DND-41 (cell line): ENCODE results near the gene SELL.

Experiments used
- CTCF ChIP-seq: IDR thresholded peaks from 2 replicates; pipeline ENCODE4 v1.5.1; 2012; ENCODE audit warnings: borderline replicate concordance, low read length, moderate library complexity, mild to moderate bottlenecking; ENCODE audit not compliant: poor library complexity, severe bottlenecking; ENCODE audit errors: extremely low read depth
- EZH2 ChIP-seq: IDR thresholded peaks from 3 replicates; pipeline ENCODE4 v1.6.1; 2012; ENCODE audit warnings: borderline replicate concordance, low read depth, mild to moderate bottlenecking, moderate library complexity, low read length, inconsistent platforms; ENCODE audit not compliant: severe bottlenecking

- no peak for TF ChIP-seq CTCF
- no peak for TF ChIP-seq EZH2
Observed at GRCh38 chr1:169704797-169705196, 6.6 kb downstream of the SELL start.
